Measurements from ENCODE around the gene VCL. TPM values are rescaled to one million over a fixed set of nuclear protein-coding genes. Genes with fewer than 3 reads are reported as not detected.
A peak's percentile ranks its signal among the peaks of the same experiment; 100 is the strongest.

The VCL gene
- total RNA-seq, 1 donor from 2014 or later, result 238 TPM

- DNase-seq (no peak), ATAC-seq (peak; percentile 47)
- intact Hi-C loops (cut with micrococcal nuclease), result loop anchor here (10.0 kb wide), 1 partner anchor 199 kb away; no protein-coding TSS in a partner anchor
These were observed 85.4 kb downstream of the VCL start for GRCh38 chr10:74083304-74083703.

GRCh38 chr10:74084955-74085354, 87.0 kb downstream of the VCL start:
- intact Hi-C loops (cut with micrococcal nuclease), result loop anchor here (10.0 kb wide), 1 partner anchor 200 kb away; no protein-coding TSS in a partner anchor
- ATAC-seq (no peak), DNase-seq (no peak)

- no peak for DNase-seq
- intact Hi-C loops (cut with micrococcal nuclease), result loop anchor here (10.0 kb wide), 1 partner anchor 202 kb away; no protein-coding TSS in a partner anchor
- no peak for ATAC-seq
These were observed 88.4 kb downstream of the VCL start for GRCh38 chr10:74086317-74086716.

GRCh38 chr10:74088722-74089121, 90.8 kb downstream of the VCL start:
- ATAC-seq (no peak), DNase-seq (no peak)
- intact Hi-C loops (cut with micrococcal nuclease), result loop anchor here (10.0 kb wide), 1 partner anchor 204 kb away; no protein-coding TSS in a partner anchor

GRCh38 chr10:74092372-74092771, 94.5 kb downstream of the VCL start:
- ATAC-seq, result no peak
- no peak for DNase-seq
- intact Hi-C loops (cut with micrococcal nuclease), result no loop called here

GRCh38 chr10:74093530-74094164, 95.7 kb downstream of the VCL start:
- intact Hi-C loops (cut with micrococcal nuclease), result no loop called here
- ATAC-seq (no peak), DNase-seq (no peak)

GRCh38 chr10:74094231-74094630, 96.3 kb downstream of the VCL start:
- DNase-seq, result no peak
- ATAC-seq, result no peak
- intact Hi-C loops (cut with micrococcal nuclease), result no loop called here

- ATAC-seq (no peak), DNase-seq (no peak)
- intact Hi-C loops (cut with micrococcal nuclease), result no loop called here
These were observed 98.9 kb downstream of the VCL start for GRCh38 chr10:74096777-74097176.

- intact Hi-C loops (cut with micrococcal nuclease), result no loop called here
- ATAC-seq (no peak), DNase-seq (no peak)
These were observed 99.9 kb downstream of the VCL start for GRCh38 chr10:74097776-74098175.

GRCh38 chr10:74099420-74099819, 101.5 kb downstream of the VCL start:
- intact Hi-C loops (cut with micrococcal nuclease), result no loop called here

GRCh38 chr10:74099836-74100235, 101.9 kb downstream of the VCL start:
- no peak for ATAC-seq
- intact Hi-C loops (cut with micrococcal nuclease), result no loop called here
- DNase-seq, result no peak

More at GRCh38 chr10:74099420-74099819, 101.5 kb downstream of the VCL start:
- ATAC-seq, result no peak
- no peak for DNase-seq

GRCh38 chr10:74103560-74104258, 105.8 kb downstream of the VCL start:
- intact Hi-C loops (cut with micrococcal nuclease), result no loop called here
- no peak for DNase-seq
- peak; percentile 49 for ATAC-seq

GRCh38 chr10:74104480-74104879, 106.6 kb downstream of the VCL start:
- ATAC-seq (no peak), DNase-seq (no peak)
- intact Hi-C loops (cut with micrococcal nuclease), result no loop called here

GRCh38 chr10:74104996-74105395, 107.1 kb downstream of the VCL start:
- intact Hi-C loops (cut with micrococcal nuclease), result no loop called here
- ATAC-seq (no peak), DNase-seq (no peak)

GRCh38 chr10:74107391-74107790, 109.5 kb downstream of the VCL start:
- no peak for ATAC-seq
- intact Hi-C loops (cut with micrococcal nuclease), result no loop called here
- no peak for DNase-seq

- intact Hi-C loops (cut with micrococcal nuclease), result no loop called here
- ATAC-seq, result no peak
- no peak for DNase-seq
These were observed 111.5 kb downstream of the VCL start for GRCh38 chr10:74109452-74109851.

- intact Hi-C loops (cut with micrococcal nuclease), result no loop called here
- ATAC-seq, result no peak
- DNase-seq, result no peak
These were observed 112.2 kb downstream of the VCL start for GRCh38 chr10:74110120-74110519.

GRCh38 chr10:74111799-74112198, 113.9 kb downstream of the VCL start:
- peak; percentile 7 for ATAC-seq
- intact Hi-C loops (cut with micrococcal nuclease), result no loop called here

GRCh38 chr10:74113546-74113945, 115.6 kb downstream of the VCL start:
- intact Hi-C loops (cut with micrococcal nuclease), result no loop called here
- ATAC-seq (peak; percentile 9), DNase-seq (no peak)

More at GRCh38 chr10:74111799-74112198, 113.9 kb downstream of the VCL start:
- DNase-seq, result no peak

- peak; percentile 29 for ATAC-seq
- DNase-seq, result no peak
These were observed 116.1 kb downstream of the VCL start for GRCh38 chr10:74114041-74114448.

GRCh38 chr10:74117738-74118137, 119.8 kb downstream of the VCL start:
- ATAC-seq (no peak), DNase-seq (no peak)
- intact Hi-C loops (cut with micrococcal nuclease), result no loop called here

More at GRCh38 chr10:74114041-74114448, 116.1 kb downstream of the VCL start:
- intact Hi-C loops (cut with micrococcal nuclease), result no loop called here

All from left ventricle myocardium superior (tissue), 1 donor.